KMS-11 (cell line): ENCODE measurements around the gene NRGN.

ENCODE experiments used
- H2AFZ ChIP-seq: fragments of 200-600 bp; sonication (generic); 2 replicates; pipeline ENCODE4 v1.6.1; 2016; ENCODE audit warnings: antibody characterized with exemption, mixed run types, low read depth
- H3K27ac ChIP-seq: fragments of 200-600 bp; sonication (generic); 2 replicates; pipeline ENCODE4 v1.6.1; 2016; ENCODE audit warnings: mild to moderate bottlenecking, mixed run types
- H3K27me3 ChIP-seq: fragments of 200-600 bp; sonication (generic); 2 replicates; pipeline ENCODE4 v1.6.1; 2017; ENCODE audit warnings: mild to moderate bottlenecking, low read depth, mixed run types, moderate library complexity; ENCODE audit not compliant: insufficient read depth
- H3K36me3 ChIP-seq: fragments of 200-600 bp; sonication (generic); 2 replicates; pipeline ENCODE4 v1.6.1; 2017; ENCODE audit warnings: mild to moderate bottlenecking, mixed run types; ENCODE audit not compliant: insufficient read depth
- H3K4me1 ChIP-seq: fragments of 200-600 bp; sonication (generic); 2 replicates; pipeline ENCODE4 v1.6.1; 2016; ENCODE audit warnings: mild to moderate bottlenecking, low read depth, mixed run types; ENCODE audit not compliant: poor library complexity, severe bottlenecking
- H3K4me2 ChIP-seq: fragments of 200-600 bp; sonication (generic); 2 replicates; pipeline ENCODE4 v1.7.0; 2016; ENCODE audit warnings: mild to moderate bottlenecking, mixed run types
- H3K4me3 ChIP-seq: fragments of 200-600 bp; sonication (generic); IDR thresholded peaks from 2 replicates; pipeline ENCODE4 v1.6.1; 2017; ENCODE audit warnings: low read depth, low read length, mixed read lengths; ENCODE audit not compliant: insufficient read depth
- H3K79me2 ChIP-seq: fragments of 200-600 bp; sonication (generic); 2 replicates; pipeline ENCODE4 v1.6.1; 2016; ENCODE audit warnings: low read depth, mixed run types; ENCODE audit not compliant: insufficient read depth
- H3K9ac ChIP-seq: fragments of 200-600 bp; sonication (generic); 2 replicates; pipeline ENCODE4 v1.6.1; 2016; ENCODE audit warnings: mild to moderate bottlenecking, mixed run types
- H4K20me1 ChIP-seq: fragments of 200-600 bp; sonication (generic); 2 replicates; pipeline ENCODE4 v1.6.1; 2016; ENCODE audit warnings: mild to moderate bottlenecking, mixed run types; ENCODE audit not compliant: insufficient read depth
- TF ChIP-seq, protein P1 (sequence below): fragments of 200-600 bp; sonication (generic); conservative IDR thresholded peaks from 2 replicates; pipeline ENCODE4 v1.6.1; 2017; ENCODE audit warnings: low read depth, mild to moderate bottlenecking, antibody characterized with exemption, low read length, moderate library complexity, mixed read lengths

Gene NRGN

DNA sequence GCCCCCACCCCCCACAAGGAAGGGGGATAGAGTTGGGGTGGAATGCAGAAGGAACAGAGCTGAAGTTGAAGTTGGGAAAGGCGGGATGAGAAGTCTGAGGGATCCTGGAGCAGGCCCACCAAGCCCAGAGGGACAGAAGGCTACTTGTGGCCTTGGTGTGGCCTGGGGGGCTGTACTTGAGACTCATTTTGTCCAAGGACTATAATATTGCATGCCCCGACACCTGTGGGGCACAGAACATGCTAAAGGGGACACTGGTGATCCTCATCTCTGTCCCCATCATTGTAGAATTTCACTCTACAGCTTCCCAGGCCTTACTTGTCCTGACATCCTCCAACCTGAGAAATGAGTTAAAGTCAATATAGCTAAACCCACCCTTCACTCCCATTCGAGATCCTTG, 21.1 kb downstream of the NRGN start:
- Histone ChIP-seq H2AFZ (no peak overlapping the region), H3K27me3 (no peaks in the 10 kb centered on the region), H3K9ac (no peak overlapping the region), H4K20me1 (no peaks in the 10 kb centered on the region), H3K4me2 (no peak overlapping the region), H3K79me2 (no peaks in the 10 kb centered on the region), H3K36me3 (no peaks in the 10 kb centered on the region), H3K4me1 (peaks cover 11% of the 10 kb centered on the region), H3K27ac (no peak overlapping the region), H3K4me3 (no peak overlapping the region)
- TF ChIP-seq, protein P1, sequence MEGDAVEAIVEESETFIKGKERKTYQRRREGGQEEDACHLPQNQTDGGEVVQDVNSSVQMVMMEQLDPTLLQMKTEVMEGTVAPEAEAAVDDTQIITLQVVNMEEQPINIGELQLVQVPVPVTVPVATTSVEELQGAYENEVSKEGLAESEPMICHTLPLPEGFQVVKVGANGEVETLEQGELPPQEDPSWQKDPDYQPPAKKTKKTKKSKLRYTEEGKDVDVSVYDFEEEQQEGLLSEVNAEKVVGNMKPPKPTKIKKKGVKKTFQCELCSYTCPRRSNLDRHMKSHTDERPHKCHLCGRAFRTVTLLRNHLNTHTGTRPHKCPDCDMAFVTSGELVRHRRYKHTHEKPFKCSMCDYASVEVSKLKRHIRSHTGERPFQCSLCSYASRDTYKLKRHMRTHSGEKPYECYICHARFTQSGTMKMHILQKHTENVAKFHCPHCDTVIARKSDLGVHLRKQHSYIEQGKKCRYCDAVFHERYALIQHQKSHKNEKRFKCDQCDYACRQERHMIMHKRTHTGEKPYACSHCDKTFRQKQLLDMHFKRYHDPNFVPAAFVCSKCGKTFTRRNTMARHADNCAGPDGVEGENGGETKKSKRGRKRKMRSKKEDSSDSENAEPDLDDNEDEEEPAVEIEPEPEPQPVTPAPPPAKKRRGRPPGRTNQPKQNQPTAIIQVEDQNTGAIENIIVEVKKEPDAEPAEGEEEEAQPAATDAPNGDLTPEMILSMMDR = no peak

DNA sequence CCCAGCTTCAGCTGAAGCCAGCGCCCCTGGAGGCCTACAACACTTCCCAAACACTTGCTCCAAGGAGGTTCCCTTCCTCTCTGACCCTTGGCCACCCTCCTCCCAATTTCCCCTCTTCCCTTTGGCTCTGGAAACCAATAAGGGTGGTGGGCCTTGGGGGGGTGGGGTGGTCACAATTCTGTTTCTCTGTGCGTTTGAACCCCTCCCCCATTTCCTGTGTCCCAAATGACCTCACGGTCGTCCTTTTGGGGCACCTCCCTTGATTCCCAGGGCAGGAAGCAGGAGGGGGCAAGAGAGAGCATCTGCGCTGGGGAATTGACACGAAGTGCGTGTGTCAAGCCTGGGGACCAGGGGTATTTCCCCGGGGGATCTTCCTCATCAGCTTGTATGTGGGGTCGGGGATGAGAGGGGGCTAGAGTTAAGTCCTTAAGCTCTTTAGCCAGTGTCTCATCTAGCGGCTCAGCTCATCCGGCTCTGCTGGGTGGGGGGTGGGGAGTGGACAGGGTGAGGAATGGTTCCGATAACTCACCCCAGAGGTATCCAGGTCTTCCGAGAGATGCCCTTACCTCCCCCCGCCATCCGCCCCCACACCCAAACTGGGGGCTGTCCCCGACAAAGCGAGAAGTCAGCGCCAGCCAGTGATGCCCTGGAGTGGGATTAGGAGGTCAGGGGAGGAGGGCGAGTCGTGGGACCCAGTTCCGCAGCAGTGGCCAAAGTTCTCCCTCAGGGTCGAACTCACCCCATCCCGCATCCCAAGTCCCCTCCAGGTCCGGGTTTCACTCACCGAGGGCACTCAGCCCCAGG, 21.8 kb downstream of the NRGN start:
- Histone ChIP-seq H3K4me2 (peak overlapping the region; percentile 48; the same call in 1 of the 2 replicates), H3K36me3 (no peaks in the 10 kb centered on the region), H2AFZ (peak overlapping the region; percentile 69), H3K4me3 (no peak overlapping the region), H4K20me1 (no peaks in the 10 kb centered on the region), H3K4me1 (peaks cover 11% of the 10 kb centered on the region), H3K27me3 (no peaks in the 10 kb centered on the region), H3K27ac (no peak overlapping the region), H3K9ac (no peak overlapping the region), H3K79me2 (no peaks in the 10 kb centered on the region)
- TF ChIP-seq, protein P1 = no peak

DNA sequence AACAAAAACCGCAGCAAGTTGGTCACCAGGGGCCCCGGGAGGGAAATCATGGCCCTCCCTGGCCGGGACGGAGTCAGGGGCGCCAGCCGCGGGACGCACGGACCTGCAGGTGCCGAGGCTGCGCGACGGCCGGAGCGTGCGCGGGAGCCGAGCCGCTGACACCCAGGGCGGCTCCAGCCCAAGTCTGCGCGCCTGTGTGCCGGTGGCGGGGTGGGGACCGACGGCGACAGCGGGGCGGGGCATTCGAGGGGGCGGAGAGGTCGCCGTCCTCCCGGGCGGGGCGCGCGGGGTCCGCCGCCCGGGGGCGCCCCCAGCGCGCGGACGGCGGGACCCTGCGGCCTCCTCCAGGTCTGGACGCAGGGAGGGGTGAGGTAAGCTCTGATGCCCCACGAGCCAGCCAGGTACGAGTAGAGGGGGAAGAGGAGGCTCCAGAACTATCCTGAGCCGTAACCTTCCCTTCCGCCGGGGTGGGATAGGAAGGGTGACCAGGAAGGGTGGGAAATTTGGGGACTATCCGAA, 22.4 kb downstream of the NRGN start, which contains the start of gene ESAM:
ESAM (minus strand) TSS at position 186 of the 519 bp plus-strand sequence; CDS start at position 50, 136 bp downstream.
- Histone ChIP-seq H3K9ac (peak within 1 kb of the TSS; percentile 22; the same call in 1 of the 2 replicates), H3K27ac (no peak within 1 kb of the TSS), H3K79me2 (no peaks in the 10 kb centered on the region), H4K20me1 (no peaks in the 10 kb centered on the region), H2AFZ (peak within 1 kb of the TSS; percentile 69), H3K4me3 (no peak within 1 kb of the TSS), H3K4me2 (peak within 1 kb of the TSS; percentile 60; the same call in 1 of the 2 replicates), H3K4me1 (peaks cover 11% of the 10 kb centered on the region), H3K27me3 (no peaks in the 10 kb centered on the region), H3K36me3 (no peaks in the 10 kb centered on the region)
- TF ChIP-seq, protein P1 = no peak

DNA sequence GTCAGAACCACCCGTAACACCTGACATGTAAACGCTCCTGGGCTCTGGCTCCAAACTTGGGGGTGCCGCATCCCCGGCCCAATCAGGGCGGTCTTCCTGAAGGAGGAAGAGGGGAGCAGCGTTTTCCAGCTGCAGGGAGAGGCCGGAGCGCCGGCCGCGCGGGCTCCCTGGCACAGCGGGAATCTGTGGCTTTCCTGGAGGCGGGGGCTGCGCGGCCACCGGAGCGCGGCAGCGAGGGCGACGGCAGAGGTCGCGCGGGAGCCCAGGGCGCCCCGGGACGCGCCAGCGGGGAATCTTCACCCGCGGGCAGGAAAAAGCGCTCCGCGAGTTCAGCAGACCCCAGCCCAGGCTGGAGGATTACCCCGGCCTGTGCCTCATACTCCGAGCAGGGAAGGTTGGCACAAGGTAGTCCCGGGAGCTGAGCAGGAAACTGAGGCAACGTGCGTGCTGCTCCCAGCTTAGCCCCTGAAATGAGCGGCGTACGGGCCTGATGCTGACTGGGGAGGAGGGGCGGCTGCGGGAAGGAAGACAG, 22.9 kb downstream of the NRGN start:
- TF ChIP-seq, protein P1 = no peak
- no peak overlapping the region for H3K4me3 ChIP-seq
- no peaks in the 10 kb centered on the region for H3K79me2 ChIP-seq
- peaks cover 11% of the 10 kb centered on the region for H3K4me1 ChIP-seq
- H3K27me3 ChIP-seq = no peaks in the 10 kb centered on the region
- no peaks in the 10 kb centered on the region for H3K36me3 ChIP-seq
- H4K20me1 ChIP-seq = no peaks in the 10 kb centered on the region
- no peak overlapping the region for H3K27ac ChIP-seq
- peak overlapping the region; percentile 22; the same call in 1 of the 2 replicates for H3K9ac ChIP-seq
- H3K4me2 ChIP-seq = peak overlapping the region; percentile 60; the same call in 1 of the 2 replicates
- peak overlapping the region; percentile 69 for H2AFZ ChIP-seq
